SKM-1 (cell line): ENCODE measurements around the gene GIGYF1.
"Not testable (repeated sequence)": the region's sequence is repeated elsewhere in the genome, so short reads cannot be mapped to it uniquely, and the experiment has no call there.

Source experiments
- DNase-seq: peaks from one replicate; lab custom pipeline; 2025; ENCODE audit not compliant: unreplicated experiment; lab: John Stamatoyannopoulos, UW

Gene GIGYF1, protein sequence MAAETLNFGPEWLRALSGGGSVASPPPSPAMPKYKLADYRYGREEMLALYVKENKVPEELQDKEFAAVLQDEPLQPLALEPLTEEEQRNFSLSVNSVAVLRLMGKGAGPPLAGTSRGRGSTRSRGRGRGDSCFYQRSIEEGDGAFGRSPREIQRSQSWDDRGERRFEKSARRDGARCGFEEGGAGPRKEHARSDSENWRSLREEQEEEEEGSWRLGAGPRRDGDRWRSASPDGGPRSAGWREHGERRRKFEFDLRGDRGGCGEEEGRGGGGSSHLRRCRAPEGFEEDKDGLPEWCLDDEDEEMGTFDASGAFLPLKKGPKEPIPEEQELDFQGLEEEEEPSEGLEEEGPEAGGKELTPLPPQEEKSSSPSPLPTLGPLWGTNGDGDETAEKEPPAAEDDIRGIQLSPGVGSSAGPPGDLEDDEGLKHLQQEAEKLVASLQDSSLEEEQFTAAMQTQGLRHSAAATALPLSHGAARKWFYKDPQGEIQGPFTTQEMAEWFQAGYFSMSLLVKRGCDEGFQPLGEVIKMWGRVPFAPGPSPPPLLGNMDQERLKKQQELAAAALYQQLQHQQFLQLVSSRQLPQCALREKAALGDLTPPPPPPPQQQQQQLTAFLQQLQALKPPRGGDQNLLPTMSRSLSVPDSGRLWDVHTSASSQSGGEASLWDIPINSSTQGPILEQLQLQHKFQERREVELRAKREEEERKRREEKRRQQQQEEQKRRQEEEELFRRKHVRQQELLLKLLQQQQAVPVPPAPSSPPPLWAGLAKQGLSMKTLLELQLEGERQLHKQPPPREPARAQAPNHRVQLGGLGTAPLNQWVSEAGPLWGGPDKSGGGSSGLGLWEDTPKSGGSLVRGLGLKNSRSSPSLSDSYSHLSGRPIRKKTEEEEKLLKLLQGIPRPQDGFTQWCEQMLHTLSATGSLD (N-terminal part only)

DNA sequence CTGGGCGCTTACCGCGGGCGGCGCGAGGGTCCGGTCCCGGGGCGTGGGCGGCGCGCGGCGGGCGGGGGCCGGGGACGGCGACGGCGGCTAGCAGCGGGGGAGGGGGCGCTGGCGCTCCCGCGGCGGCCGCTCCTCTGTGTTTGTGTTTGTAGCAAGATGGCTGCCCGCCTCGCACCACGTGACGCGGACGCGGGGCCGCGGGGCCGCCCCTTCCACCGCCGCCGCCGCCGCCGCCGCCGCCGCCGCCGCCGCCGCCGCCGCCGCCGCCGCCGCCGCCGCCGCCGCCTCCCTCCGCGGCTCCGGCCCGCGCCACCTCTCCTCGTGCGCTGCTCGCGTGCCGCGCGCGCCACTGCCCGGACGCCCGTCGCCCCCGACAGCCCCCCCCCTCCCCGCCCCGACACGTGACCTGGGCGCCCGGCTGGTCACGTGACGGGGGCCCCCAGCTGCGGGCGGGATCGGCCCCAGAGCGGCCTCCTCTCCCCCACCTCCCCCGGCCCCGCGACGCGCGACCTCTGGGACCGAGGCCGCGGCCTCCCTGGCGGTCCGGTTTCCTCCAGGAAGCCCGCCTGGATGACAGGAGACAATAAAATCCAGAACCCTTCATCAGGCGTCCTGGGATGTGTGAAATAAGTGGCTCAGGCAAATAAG lies at the start of gene GIGYF1:
Gene GIGYF1, minus strand, starts transcription at position 153 of the 648 bp plus-strand sequence. CDS start 6,012 bp downstream, outside the sequence.
- DNase-seq = peak; percentile 31

DNA sequence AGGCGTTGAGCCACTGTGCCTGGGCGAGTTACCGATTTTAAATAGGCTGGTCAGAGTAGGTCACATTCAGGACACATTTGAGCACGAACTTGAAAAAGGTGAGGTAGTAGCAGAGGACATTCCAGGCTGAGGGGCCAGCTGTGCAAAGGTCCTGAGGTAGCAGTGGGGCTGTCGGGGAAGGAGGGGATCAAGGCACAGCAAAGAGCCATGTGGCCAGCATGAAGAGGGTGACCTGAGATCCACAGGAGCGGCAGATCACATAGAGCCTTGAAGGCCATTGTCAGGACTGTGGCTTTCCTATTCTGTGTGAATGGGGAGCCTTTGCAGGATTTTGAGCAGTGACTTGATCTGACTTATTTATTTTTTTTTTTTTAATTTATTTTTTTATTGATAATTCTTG lies 45.9 kb upstream of the GIGYF1 start:
- no peak for DNase-seq

DNA sequence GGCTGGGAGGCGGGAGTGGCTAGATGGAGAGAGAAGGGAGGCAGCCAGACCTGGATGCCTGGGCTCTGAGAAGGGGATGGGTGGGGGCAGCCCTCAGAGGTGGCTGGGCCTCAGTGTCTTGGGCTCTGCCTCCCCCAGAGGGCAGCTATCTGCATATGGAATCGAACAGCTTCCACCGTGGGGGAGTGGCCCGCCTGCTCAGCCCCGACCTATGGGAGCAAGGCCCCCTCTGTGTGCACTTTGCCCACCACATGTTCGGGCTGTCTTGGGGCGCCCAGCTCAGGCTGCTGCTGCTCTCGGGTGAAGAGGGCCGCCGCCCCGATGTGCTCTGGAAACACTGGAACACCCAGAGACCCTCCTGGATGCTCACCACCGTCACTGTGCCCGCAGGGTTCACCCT lies 42.6 kb upstream of the GIGYF1 start:
- DNase-seq = no peak

DNA sequence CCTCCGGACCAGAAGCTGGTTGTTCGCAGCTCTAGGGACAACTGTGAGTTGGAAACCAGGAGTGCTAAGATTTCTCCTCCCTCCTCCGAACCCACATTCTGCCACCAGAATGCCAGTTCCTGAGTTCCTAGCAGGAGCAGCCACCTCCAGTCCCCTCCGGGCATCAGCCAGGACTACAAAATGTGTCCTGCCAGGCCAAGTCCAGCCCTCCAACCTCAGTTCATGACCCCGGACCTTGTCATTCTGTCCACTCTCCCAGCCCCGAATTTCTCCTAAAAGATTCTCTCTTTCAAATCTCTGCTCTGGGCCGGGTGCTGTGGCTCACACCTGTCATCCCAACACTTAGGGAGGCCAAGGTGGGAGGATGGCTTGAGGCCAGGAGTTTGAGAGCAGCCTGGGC lies 41.7 kb upstream of the GIGYF1 start:
- DNase-seq = no peak

DNA sequence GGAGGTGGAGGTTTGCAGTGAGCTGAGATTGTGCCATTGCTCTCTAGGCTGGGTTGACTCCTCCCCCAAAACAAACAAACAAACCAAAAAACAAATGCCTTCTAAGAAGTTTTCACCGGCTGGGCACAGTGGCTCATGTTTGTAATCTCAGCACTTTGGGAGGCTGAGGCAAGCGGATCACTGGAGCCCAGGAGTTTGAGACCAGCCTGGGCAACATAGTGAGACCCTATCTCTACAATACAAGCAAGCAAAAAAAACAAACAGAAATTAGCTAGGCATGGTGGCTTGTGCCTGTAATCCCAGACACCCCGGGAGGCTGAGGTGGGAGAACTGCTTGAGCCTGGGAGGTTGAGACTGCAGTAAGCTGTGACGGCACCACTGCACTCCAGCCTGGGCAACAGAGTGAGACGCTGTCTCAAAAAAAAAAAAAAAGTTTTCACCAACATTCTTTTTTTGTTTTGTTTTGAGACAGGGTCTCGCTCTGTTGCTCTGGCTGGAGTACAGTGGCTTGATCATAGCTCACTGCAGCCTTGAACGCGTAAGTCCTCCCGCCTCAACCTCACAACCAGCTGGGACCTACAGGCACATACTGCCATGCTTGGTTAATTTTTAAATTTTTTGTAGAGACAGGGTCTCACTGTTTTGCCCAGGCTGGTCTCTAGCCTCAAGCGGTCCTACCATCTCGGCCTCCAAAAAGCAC lies 38.0 kb upstream of the GIGYF1 start:
- no peak for DNase-seq

DNA sequence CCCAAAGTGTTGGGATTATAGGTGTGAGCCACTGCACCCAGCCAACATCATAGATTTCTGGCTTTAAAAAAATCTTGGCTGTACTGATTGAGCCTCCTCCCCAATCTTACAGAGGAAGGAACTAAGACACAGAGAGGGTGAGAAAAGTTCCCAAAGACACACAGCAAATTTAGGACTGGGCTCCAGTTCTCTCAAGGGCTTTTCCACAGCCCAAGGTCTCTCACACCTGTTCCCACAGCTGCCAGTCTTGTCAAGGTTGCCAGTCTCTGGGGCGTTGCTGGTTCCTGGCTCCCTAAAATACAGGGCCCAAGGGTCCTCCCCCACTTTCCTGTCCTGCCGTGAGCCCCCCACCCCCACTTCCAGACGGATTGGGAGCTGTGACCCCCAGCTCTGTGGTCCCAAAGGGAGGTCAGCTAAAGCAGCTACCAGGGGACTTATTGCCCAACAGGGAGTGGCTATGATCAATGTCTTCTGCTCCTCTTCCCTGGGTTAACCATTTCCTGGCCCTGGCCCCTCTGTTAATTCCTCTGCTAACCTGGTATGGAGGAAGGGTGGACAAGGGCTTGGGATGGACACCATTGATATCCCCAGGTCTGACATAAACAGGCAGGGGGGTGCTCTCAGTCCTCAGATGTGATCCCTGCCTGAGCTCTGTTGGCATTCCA lies 36.2 kb upstream of the GIGYF1 start:
- DNase-seq = no peak

DNA sequence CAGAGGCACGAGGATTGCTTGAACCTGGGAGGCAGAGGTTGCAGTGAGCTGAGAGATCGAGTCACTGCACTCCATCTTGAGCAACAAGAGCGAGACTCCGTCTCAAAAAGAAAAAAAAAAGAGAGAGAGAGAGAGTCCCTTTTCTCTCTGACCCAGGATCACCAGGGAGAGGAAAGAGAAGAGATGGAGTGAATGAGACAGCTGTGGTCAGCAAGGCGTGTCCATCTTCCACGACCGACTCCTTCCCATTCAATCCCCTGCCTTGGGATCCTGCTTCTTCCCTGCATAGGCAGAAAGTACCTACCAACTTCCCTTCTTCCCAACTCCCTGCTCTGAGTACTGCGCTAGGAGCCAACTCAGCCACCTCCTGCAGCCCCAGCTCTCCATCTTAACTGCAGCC lies 34.1 kb upstream of the GIGYF1 start:
- DNase-seq = no peak

DNA sequence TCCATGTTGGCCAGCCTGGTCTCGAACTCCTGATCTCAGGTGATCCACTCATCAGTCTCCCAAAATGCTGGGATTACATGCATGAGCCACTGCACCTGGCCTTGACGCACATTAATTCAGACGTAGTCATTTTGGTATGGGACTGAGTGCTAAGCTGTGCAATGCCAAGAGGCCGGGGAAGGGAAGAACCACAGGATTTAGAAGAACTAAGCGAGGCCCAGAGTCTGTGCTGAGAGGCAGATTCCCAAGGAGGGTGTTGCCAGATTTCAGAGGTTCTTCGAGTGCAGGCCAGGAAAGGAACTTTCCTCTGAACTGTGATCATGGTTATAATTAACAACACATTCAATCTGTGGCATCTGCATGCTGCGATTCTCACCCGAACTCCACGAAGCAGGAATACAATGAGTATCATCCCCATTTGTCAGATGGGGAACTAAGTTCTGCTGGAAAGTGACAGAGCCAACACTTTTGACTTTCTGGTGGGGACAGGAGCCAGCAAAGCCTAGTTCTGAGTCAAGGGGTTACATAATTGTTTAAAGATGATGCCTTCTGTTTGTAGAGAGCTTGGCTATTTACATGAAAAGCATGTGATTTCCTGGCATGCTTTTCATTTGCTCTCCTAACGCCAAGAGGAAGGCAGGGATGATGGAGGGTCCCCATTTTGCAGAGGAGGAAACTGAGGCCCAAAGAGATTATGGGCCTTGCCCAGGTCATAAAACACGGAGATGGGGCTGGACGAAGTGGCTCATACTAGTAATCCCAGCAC lies 33.1 kb upstream of the GIGYF1 start:
- DNase-seq = no peak

DNA sequence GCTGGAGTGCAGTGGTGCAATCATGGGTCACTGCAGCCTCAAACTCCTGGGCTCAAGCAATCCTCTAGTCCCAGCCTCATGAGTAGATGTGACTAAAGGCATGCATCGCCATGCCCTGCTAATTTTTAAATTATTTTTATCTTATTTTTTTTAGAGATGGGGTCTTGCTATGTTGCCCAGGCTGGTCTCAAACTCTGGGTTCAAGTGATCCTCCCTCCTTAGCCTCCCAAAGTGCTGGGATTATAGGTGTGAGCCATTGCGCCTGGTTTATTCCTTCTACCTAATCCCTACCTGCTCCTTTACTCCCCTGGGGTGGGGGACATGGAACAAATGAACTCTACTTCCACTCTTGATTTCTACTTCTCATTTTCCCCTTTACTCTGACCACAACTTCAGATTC lies 30.3 kb upstream of the GIGYF1 start:
- DNase-seq = not testable (repeated sequence)

DNA sequence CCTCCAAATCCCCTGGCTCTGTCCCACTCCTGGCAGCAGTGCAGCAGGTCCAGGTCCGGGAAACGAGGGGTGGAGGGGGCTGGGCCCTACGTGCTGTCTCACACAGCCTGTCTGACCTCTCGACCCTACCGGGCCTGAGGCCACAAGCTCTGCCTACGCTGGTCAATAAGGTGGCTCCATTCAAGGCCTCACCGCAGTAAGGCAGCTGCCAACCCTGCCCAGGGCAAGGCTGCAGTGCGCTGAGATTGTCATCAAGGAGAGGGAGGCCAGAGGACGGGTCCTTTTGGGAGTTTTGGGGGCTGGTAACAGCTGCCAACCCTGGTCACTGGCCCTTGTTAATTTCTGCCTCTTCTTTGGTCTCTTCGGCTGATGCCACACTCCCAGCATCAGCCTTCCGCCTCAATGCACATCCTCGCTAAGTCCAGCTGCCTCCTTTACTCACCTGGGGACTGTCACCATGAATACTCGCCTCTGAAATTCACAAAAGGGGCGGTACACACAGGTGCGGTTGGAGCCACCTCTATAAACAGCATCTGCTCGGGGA lies 29.8 kb upstream of the GIGYF1 start:
- DNase-seq = no peak

DNA sequence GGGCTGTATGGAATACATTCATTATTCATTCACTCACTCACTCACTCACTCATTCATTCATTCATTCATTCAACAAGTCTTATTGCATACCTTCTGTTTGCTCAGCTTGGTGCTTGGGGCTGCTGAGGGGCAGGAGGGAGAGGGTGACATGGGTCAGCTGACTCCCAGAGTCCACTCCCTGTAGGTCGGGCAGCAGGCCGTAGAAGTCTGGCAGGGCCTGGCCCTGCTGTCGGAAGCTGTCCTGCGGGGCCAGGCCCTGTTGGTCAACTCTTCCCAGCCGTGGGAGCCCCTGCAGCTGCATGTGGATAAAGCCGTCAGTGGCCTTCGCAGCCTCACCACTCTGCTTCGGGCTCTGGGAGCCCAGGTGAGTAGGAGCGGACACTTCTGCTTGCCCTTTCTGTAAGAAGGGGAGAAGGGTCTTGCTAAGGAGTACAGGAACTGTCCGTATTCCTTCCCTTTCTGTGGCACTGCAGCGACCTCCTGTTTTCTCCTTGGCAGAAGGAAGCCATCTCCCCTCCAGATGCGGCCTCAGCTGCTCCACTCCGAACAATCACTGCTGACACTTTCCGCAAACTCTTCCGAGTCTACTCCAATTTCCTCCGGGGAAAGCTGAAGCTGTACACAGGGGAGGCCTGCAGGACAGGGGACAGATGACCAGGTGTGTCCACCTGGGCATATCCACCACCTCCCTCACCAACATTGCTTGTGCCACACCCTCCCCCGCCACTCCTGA lies 28.6 kb upstream of the GIGYF1 start:
- DNase-seq = no peak

DNA sequence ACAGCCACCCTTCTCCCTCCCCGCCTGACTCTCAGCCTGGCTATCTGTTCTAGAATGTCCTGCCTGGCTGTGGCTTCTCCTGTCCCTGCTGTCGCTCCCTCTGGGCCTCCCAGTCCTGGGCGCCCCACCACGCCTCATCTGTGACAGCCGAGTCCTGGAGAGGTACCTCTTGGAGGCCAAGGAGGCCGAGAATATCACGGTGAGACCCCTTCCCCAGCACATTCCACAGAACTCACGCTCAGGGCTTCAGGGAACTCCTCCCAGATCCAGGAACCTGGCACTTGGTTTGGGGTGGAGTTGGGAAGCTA lies 27.4 kb upstream of the GIGYF1 start:
- DNase-seq = no peak

DNA sequence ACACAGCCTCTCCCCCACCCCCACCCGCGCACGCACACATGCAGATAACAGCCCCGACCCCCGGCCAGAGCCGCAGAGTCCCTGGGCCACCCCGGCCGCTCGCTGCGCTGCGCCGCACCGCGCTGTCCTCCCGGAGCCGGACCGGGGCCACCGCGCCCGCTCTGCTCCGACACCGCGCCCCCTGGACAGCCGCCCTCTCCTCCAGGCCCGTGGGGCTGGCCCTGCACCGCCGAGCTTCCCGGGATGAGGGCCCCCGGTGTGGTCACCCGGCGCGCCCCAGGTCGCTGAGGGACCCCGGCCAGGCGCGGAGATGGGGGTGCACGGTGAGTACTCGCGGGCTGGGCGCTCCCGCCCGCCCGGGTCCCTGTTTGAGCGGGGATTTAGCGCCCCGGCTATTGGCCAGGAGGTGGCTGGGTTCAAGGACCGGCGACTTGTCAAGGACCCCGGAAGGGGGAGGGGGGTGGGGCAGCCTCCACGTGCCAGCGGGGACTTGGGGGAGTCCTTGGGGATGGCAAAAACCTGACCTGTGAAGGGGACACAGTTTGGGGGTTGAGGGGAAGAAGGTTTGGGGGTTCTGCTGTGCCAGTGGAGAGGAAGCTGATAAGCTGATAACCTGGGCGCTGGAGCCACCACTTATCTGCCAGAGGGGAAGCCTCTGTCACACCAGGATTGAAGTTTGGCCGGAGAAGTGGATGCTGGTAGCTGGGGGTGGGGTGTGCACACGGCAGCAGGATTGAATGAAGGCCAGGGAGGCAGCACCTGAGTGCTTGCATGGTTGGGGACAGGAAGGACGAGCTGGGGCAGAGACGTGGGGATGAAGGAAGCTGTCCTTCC lies 26.8 kb upstream of the GIGYF1 start:
- no peak for DNase-seq

DNA sequence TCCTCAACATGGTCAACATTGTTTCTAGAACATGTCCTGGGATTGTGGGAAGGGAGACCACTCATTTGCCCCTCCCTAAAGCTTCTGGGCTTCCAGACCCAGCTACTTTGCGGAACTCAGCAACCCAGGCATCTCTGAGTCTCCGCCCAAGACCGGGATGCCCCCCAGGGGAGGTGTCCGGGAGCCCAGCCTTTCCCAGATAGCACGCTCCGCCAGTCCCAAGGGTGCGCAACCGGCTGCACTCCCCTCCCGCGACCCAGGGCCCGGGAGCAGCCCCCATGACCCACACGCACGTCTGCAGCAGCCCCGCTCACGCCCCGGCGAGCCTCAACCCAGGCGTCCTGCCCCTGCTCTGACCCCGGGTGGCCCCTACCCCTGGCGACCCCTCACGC lies 26.2 kb upstream of the GIGYF1 start, which contains the start of gene EPO:
Gene EPO, plus strand, starts transcription at position 190 of the 392 bp plus-strand sequence. CDS start 513 bp downstream, outside the sequence.
- no peak for DNase-seq

DNA sequence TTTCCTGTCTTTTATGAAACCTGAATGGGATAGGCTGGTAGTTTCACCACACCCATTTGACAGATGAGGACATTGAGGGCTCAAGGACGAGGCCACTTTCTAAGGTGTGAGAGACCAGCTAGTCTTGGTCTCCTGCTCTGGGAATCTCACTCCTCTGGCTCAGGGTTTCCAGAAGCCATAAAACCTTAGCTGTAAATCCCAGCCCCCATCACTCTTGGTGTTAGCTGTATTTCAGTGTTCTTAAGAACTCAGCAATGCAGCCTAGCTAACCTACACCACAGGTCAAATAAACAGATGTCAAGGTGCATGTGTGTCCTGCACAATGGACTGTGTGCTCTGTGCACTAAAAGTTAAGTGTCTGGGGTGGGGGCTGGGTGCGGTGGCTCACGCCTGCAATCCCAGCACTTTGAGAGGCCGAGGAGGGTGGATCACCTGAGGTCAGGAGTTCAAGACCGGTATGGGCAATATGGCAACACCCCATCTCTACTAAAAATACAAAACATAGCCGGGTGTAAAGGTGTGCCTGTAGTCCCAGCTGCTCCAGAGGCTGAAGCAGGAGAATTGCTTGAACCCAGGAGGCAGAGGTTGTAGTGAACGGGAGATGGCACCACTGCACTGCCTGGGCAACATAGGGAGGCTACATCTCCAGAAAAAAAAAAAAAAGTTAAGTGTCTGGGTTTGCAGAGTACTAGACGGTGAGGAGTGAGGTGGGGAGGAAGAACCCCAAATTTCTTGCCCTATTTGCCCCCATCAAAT lies 25.7 kb upstream of the GIGYF1 start:
- DNase-seq = no peak

DNA sequence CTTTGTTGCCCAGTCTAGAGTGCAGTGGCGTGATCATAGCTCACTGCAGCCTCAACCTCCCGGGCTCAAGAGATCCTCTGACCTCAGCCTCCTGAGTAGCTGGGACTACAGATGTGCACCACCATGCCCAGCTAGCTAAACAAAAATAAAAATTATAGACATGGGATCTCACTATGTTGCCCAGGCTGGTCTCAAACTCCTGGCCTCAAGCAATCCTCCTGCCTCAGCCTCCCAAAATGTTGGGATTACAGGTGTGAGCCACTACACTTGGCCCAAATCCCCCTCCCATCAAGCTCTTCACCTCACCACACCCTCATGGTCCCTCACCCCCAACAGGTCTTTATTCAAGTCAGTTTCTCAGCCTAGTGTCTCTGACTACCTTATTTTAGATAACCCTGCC lies 23.0 kb upstream of the GIGYF1 start:
- DNase-seq = not testable (repeated sequence)

DNA sequence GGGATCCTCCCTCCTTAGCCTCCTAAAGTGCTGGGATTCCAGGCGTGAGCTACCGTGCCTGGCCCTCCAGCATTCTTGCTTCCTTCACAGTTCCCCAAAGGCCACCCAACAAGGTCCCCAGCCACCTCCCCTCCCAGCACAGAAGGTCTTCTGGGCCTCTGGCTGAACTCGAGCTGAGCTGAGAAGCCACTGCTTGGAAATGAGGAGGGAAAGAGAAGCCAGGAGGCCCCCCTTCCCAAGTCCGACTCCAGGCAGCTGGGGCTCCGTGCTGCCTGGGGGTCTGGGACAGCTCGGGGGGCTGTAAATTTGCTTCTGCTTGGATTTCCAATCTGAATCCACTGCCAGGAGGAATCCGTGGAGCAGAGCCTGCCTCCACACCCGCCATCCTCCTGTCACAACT lies 20.7 kb upstream of the GIGYF1 start:
- DNase-seq = no peak
